ACC112 (cell line): ENCODE measurements around the gene ATP5F1E.

ENCODE experiments used
- H2AFZ ChIP-seq: fragments of 200-600 bp; sonication (generic); one replicate; pipeline ENCODE4 v1.6.0; 2017; ENCODE audit warnings: antibody characterized with exemption, low read length; ENCODE audit not compliant: unreplicated experiment
- H3K27ac ChIP-seq: fragments of 200-600 bp; sonication (generic); 2 replicates; pipeline ENCODE4 v1.5.1; 2014; ENCODE audit warnings: low read depth, mild to moderate bottlenecking, antibody characterized with exemption, low read length, moderate library complexity
- H3K27me3 ChIP-seq: fragments of 200-600 bp; sonication (generic); 2 replicates; pipeline ENCODE4 v1.6.1; 2014; ENCODE audit warnings: mild to moderate bottlenecking, antibody characterized with exemption, low read length, moderate library complexity, mixed read lengths; ENCODE audit not compliant: insufficient read depth
- H3K36me3 ChIP-seq: fragments of 200-600 bp; sonication (generic); 2 replicates; pipeline ENCODE4 v1.6.1; 2016; ENCODE audit warnings: mild to moderate bottlenecking, antibody characterized with exemption, low read length, moderate library complexity, mixed read lengths; ENCODE audit not compliant: insufficient read depth
- H3K4me1 ChIP-seq: fragments of 200-600 bp; sonication (generic); one replicate; pipeline ENCODE4 v1.6.1; 2016; ENCODE audit warnings: low read length, mixed read lengths; ENCODE audit not compliant: insufficient read depth, unreplicated experiment, control insufficient read depth
- H3K4me3 ChIP-seq: fragments of 200-600 bp; sonication (generic); 2 replicates; pipeline ENCODE4 v1.5.1; 2014; ENCODE audit warnings: mild to moderate bottlenecking, low read depth, low read length
- H3K79me2 ChIP-seq: fragments of 200-600 bp; sonication (generic); one replicate; pipeline ENCODE4 v1.6.0; 2016; ENCODE audit warnings: low read length; ENCODE audit not compliant: control insufficient read depth, unreplicated experiment, insufficient read depth

The ATP5F1E gene

GRCh38 chr20:59006167-59006863 lies 25.8 kb downstream of the ATP5F1E start:
- peak overlapping the region; percentile 76 for H2AFZ ChIP-seq
- H3K27ac ChIP-seq = peak overlapping the region; percentile 40; the same call in 1 of the 2 replicates

DNA sequence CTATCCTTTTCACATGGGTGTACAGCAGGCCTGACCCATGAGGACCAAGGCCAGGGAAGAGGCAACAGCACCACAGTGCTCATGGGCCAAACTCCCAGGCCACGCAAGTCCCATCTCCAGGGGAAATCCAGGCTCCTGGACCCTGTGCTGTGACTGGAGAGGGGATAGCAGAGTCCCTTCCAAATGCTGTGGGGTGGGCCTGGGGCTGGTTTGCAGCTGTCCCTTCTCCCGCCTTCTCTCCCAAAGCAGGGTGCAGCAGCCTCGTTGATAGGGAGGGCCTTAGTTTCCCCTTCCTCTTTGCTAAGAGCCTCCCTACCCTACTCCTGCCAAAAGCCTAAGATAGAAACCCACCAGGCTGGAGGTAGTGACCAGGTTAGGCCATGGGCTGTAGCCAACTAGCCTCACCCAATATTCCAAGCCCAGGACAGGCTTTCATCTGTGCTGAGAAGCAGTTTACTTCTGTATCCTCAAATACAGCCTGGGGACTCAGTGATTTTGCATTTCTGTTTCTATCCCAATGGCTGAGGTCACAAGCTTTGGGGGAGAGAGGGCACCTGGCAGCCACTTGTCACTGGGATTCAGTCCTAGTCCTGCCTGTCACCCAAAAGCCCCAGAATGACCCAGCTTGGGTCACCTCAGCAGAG lies 26.5 kb downstream of the ATP5F1E start:
- H3K27ac ChIP-seq = no peak overlapping the region
- peak overlapping the region; percentile 97 for H3K4me3 ChIP-seq
- no peak overlapping the region for H2AFZ ChIP-seq
- H3K27me3 ChIP-seq = no peaks in the 10 kb centered on the region
- peaks cover 23% of the 10 kb centered on the region for H3K4me1 ChIP-seq
- no peaks in the 10 kb centered on the region for H3K36me3 ChIP-seq
- H3K79me2 ChIP-seq = peaks cover 35% of the 10 kb centered on the region

More at GRCh38 chr20:59006167-59006863, 25.8 kb downstream of the ATP5F1E start:
- Histone ChIP-seq H3K4me1 (peaks cover 30% of the 10 kb centered on the region), H3K36me3 (no peaks in the 10 kb centered on the region), H3K4me3 (peak overlapping the region; percentile 97), H3K79me2 (peaks cover 35% of the 10 kb centered on the region), H3K27me3 (no peaks in the 10 kb centered on the region)

DNA sequence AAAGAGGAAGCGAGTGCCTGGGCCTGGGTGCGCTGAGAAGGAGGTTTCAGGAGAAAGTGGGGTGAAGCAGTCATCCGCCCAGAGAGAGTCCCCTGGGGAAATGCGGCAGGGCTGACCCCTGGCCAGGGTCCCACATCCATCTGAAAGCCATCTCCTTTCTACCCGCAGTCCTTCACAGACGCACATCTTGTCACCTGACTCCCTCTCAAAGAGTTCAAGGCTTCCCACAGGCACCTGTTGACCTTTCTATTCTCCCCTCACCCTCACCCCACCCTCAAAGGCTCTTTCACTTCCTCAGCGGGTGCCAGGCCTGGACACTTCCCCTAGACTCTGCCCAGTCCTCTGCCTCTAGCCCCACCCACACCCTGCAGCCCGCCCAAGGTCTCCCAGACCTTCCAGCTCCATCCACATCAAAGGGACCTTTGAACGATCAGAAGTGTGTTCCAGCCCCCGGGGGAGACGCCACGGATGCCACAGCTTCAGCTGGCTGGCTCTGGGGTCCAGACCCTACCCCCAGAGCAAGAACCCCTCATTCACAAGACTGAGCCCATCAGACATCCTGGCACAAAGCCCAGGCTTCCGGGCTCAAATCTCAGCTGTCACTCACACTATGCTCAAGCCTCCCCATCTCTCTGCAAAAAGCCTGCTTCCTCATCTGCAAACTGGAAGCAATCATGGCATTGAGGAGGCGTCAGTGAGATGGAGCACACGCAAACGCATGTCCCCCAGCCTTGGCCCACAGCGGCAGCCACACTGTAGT lies 27.2 kb downstream of the ATP5F1E start:
- Histone ChIP-seq H3K27me3 (no peaks in the 10 kb centered on the region), H3K27ac (no peak overlapping the region), H3K4me3 (peak overlapping the region; percentile 97), H3K36me3 (no peaks in the 10 kb centered on the region), H3K4me1 (peaks cover 20% of the 10 kb centered on the region), H3K79me2 (peaks cover 35% of the 10 kb centered on the region), H2AFZ (no peak overlapping the region)

GRCh38 chr20:59004493-59004762 lies 27.7 kb downstream of the ATP5F1E start:
- Histone ChIP-seq H2AFZ (no peak overlapping the region), H3K27ac (no peak overlapping the region), H3K4me1 (peaks cover 20% of the 10 kb centered on the region), H3K27me3 (no peaks in the 10 kb centered on the region), H3K36me3 (no peaks in the 10 kb centered on the region), H3K4me3 (no peak overlapping the region), H3K79me2 (peaks cover 35% of the 10 kb centered on the region)

DNA sequence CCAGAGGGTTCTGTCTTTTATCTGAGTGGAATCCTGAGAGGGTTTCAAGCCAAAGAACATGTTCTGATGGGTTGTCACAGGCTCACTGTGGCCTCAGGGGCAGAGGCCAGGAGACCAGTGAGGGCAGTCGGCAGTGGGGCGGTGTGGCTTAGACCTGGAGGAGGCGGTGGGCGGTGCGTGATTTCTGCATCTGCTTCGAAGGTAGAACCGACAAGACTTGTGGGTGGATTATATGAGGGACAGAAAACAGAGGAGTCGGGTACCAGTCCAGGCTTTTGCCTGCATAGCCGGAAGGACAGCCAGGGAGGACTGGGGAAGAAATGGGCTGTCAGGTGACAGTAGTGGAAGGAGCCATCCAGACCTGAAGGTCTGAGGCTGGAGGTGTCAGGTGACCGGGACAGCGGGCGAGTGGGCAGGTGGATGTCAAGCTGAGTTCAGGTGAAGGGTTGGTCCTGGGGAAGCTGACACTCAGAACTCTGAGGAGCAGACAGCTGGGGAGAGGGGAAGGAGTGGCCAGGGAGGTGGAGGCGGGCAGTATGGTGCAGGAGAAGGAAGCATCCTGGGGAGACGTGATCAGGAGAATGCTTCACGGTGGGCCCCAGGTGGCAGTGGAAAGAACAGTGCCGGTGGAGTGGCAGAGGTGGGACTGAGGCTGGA lies 28.2 kb downstream of the ATP5F1E start:
- Histone ChIP-seq H2AFZ (no peak overlapping the region), H3K27ac (no peak overlapping the region), H3K4me3 (no peak overlapping the region), H3K4me1 (peaks cover 20% of the 10 kb centered on the region), H3K36me3 (no peaks in the 10 kb centered on the region), H3K27me3 (no peaks in the 10 kb centered on the region), H3K79me2 (peaks cover 35% of the 10 kb centered on the region)

DNA sequence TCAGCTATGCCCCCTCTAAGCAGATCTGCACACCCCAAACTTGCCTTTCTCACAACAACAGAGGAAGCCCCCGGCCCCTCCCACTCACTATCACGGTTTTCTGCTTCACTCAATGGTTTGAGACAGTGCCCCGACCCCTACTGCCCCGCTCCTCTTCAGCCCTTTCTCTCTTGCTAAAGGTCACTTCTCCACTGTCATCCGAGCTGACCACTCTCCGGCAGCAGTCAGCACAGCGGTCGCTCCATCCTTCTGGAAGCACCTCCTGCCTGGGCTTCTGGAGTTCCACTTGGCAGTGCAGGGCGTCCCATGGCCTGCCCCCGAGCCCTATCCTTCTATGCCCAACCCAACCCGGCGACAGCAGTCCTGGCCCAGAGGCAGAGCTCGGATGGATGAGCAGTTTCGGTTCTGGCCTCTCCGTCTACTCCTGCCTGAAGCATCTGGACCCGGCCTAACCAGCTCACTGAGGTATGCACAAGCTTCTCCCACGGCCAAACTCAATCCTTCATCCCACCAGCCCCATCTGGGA lies 29.2 kb downstream of the ATP5F1E start:
- H3K4me3 ChIP-seq = no peak overlapping the region
- peaks cover 20% of the 10 kb centered on the region for H3K4me1 ChIP-seq
- peaks cover 35% of the 10 kb centered on the region for H3K79me2 ChIP-seq
- H3K36me3 ChIP-seq = no peaks in the 10 kb centered on the region
- no peaks in the 10 kb centered on the region for H3K27me3 ChIP-seq
- H2AFZ ChIP-seq = no peak overlapping the region
- H3K27ac ChIP-seq = no peak overlapping the region

GRCh38 chr20:59002388-59002787 lies 29.7 kb downstream of the ATP5F1E start:
- peaks cover 20% of the 10 kb centered on the region for H3K4me1 ChIP-seq
- H3K27me3 ChIP-seq = no peaks in the 10 kb centered on the region
- H3K36me3 ChIP-seq = peaks cover 3% of the 10 kb centered on the region; the same call in 1 of the 2 replicates
- no peak overlapping the region for H3K27ac ChIP-seq
- H2AFZ ChIP-seq = no peak overlapping the region
- H3K4me3 ChIP-seq = no peak overlapping the region
- peaks cover 35% of the 10 kb centered on the region for H3K79me2 ChIP-seq

GRCh38 chr20:59001449-59002171 lies 30.5 kb downstream of the ATP5F1E start:
- no peak overlapping the region for H2AFZ ChIP-seq
- peaks cover 20% of the 10 kb centered on the region for H3K4me1 ChIP-seq
- peaks cover 32% of the 10 kb centered on the region for H3K79me2 ChIP-seq
- H3K36me3 ChIP-seq = peaks cover 6% of the 10 kb centered on the region; the same call in 1 of the 2 replicates
- H3K27ac ChIP-seq = no peak overlapping the region
- H3K4me3 ChIP-seq = no peak overlapping the region
- H3K27me3 ChIP-seq = no peaks in the 10 kb centered on the region

- H3K4me1 ChIP-seq = peaks cover 15% of the 10 kb centered on the region
- no peak overlapping the region for H2AFZ ChIP-seq
- no peak overlapping the region for H3K27ac ChIP-seq
- no peak overlapping the region for H3K4me3 ChIP-seq
- no peaks in the 10 kb centered on the region for H3K27me3 ChIP-seq
- peaks cover 26% of the 10 kb centered on the region for H3K79me2 ChIP-seq
- H3K36me3 ChIP-seq = peaks cover 6% of the 10 kb centered on the region
Observed at GRCh38 chr20:59001068-59001448, 31.1 kb downstream of the ATP5F1E start.

GRCh38 chr20:59000326-59000725 lies 31.8 kb downstream of the ATP5F1E start:
- Histone ChIP-seq H3K36me3 (peaks cover 6% of the 10 kb centered on the region), H3K4me1 (peaks cover 8% of the 10 kb centered on the region), H3K4me3 (no peak overlapping the region), H3K27me3 (no peaks in the 10 kb centered on the region), H2AFZ (no peak overlapping the region), H3K79me2 (peaks cover 19% of the 10 kb centered on the region), H3K27ac (no peak overlapping the region)
